Mesendoderm (in vitro differentiated cells): ENCODE data around the gene KLK5.

Experiments
- DNase-seq: peaks from one replicate; pipeline ENCODE4 v3.0.0; 2013
- H2AK5ac ChIP-seq: 2 replicates; pipeline ENCODE4 v1.6.1; 2013; ENCODE audit warnings: low read length, inconsistent platforms
- H2BK120ac ChIP-seq: 2 replicates; pipeline ENCODE4 v1.6.1; 2013; ENCODE audit warnings: low read depth, mild to moderate bottlenecking, low read length, moderate library complexity, mixed read lengths
- H2BK15ac ChIP-seq: replicated peaks from 2 replicates; pipeline ENCODE4 v1.6.1; 2013; ENCODE audit warnings: low read depth, mild to moderate bottlenecking, moderate library complexity
- H2BK5ac ChIP-seq: 2 replicates; pipeline ENCODE4 v1.6.1; 2013; ENCODE audit warnings: low read length, inconsistent platforms
- H3K18ac ChIP-seq: 2 replicates; pipeline ENCODE4 v1.6.1; 2013; ENCODE audit warnings: mild to moderate bottlenecking, low read length, mixed read lengths
- H3K23ac ChIP-seq: one replicate; pipeline ENCODE4 v1.6.1; 2013; ENCODE audit warnings: low read length
- H3K27ac ChIP-seq: 2 replicates; pipeline ENCODE4 v1.5.1; 2013; ENCODE audit warnings: low read depth, mild to moderate bottlenecking, inconsistent platforms, low read length, moderate library complexity
- H3K27me3 ChIP-seq: 2 replicates; pipeline ENCODE4 v1.6.1; 2013; ENCODE audit warnings: low read length, control low read depth, mild to moderate bottlenecking, inconsistent platforms; ENCODE audit not compliant: insufficient read depth, poor library complexity
- H3K36me3 ChIP-seq: 2 replicates; pipeline ENCODE4 v1.6.1; 2013; ENCODE audit warnings: low read length, inconsistent platforms; ENCODE audit not compliant: control insufficient read depth, insufficient read depth
- H3K4ac ChIP-seq: one replicate; pipeline ENCODE4 v1.6.1; 2013; ENCODE audit warnings: low read depth, mild to moderate bottlenecking, low read length, moderate library complexity
- H3K4me1 ChIP-seq: 2 replicates; pipeline ENCODE4 v1.6.1; 2013; ENCODE audit warnings: low read depth, low read length, inconsistent platforms; ENCODE audit not compliant: control insufficient read depth
- H3K4me2 ChIP-seq: 2 replicates; pipeline ENCODE4 v1.6.1; 2013; ENCODE audit warnings: low read length
- H3K4me3 ChIP-seq: 2 replicates; pipeline ENCODE4 v1.5.1; 2013; ENCODE audit warnings: mild to moderate bottlenecking, low read length
- H3K56ac ChIP-seq: one replicate; pipeline ENCODE4 v1.6.1; 2013; ENCODE audit warnings: low read length
- H3K79me1 ChIP-seq: 2 replicates; pipeline ENCODE4 v1.6.1; 2013; ENCODE audit warnings: low read length, inconsistent platforms
- H3K79me2 ChIP-seq: 2 replicates; pipeline ENCODE4 v1.6.1; 2013; ENCODE audit warnings: mild to moderate bottlenecking, low read length; ENCODE audit not compliant: control insufficient read depth, insufficient read depth
- H3K9ac ChIP-seq: 2 replicates; pipeline ENCODE4 v1.6.1; 2013; ENCODE audit warnings: low read length, inconsistent platforms
- H4K5ac ChIP-seq: one replicate; pipeline ENCODE4 v1.6.1; 2013; ENCODE audit warnings: low read length
- H4K8ac ChIP-seq: one replicate; pipeline ENCODE4 v1.6.1; 2013; ENCODE audit warnings: low read depth, mild to moderate bottlenecking, control low read depth, low read length, moderate library complexity
- WGBS: extraction: QIAGEN DNeasy Blood & Tissue Kit; methylation state at CpG from one replicate; pipeline ENCODE4 v1.1.7; 2013; ENCODE audit warnings: low lambda C conversion rate, missing lambda C conversion rate; ENCODE audit not compliant: insufficient coverage; ENCODE audit errors: extremely low coverage; 5-methylcytosine and 5-hydroxymethylcytosine counted together

The KLK5 gene

GRCh38 chr19:50912727-50913716 lies 39.8 kb downstream of the KLK5 start:
- no peaks in the 10 kb centered on the region for H3K36me3 ChIP-seq
- no peaks in the 10 kb centered on the region for H3K79me2 ChIP-seq
- peaks cover 17% of the 10 kb centered on the region for H3K27me3 ChIP-seq
- no peak overlapping the region for H2BK15ac ChIP-seq
- H3K79me1 ChIP-seq = no peaks in the 10 kb centered on the region
- H4K8ac ChIP-seq = no peak overlapping the region
- H3K27ac ChIP-seq = no peak overlapping the region
- H3K23ac ChIP-seq = no peak overlapping the region
- no peak overlapping the region for H3K4ac ChIP-seq
- DNase-seq = no peak
- H3K9ac ChIP-seq = no peak overlapping the region
- H2BK120ac ChIP-seq = no peak overlapping the region
- WGBS = no CpG with 5 or more reads among the region's 29 CpGs
- H3K4me1 ChIP-seq = no peaks in the 10 kb centered on the region
- H2AK5ac ChIP-seq = no peak overlapping the region
- no peak overlapping the region for H4K5ac ChIP-seq
- H3K4me3 ChIP-seq = no peak overlapping the region
- no peak overlapping the region for H3K18ac ChIP-seq
- H3K56ac ChIP-seq = no peak overlapping the region
- H2BK5ac ChIP-seq = no peak overlapping the region
- H3K4me2 ChIP-seq = no peak overlapping the region

- no peak overlapping the region for H3K9ac ChIP-seq
- no peak overlapping the region for H2BK5ac ChIP-seq
- H3K79me1 ChIP-seq = no peaks in the 10 kb centered on the region
- no peak overlapping the region for H3K4me2 ChIP-seq
- no peak overlapping the region for H2AK5ac ChIP-seq
- H2BK15ac ChIP-seq = no peak overlapping the region
- H3K27ac ChIP-seq = no peak overlapping the region
- H4K5ac ChIP-seq = no peak overlapping the region
- DNase-seq = no peak
- H3K18ac ChIP-seq = no peak overlapping the region
- no peaks in the 10 kb centered on the region for H3K79me2 ChIP-seq
- H4K8ac ChIP-seq = no peak overlapping the region
- no peak overlapping the region for H2BK120ac ChIP-seq
- no peaks in the 10 kb centered on the region for H3K36me3 ChIP-seq
- peaks cover 17% of the 10 kb centered on the region for H3K27me3 ChIP-seq
- no peak overlapping the region for H3K23ac ChIP-seq
- H3K4me3 ChIP-seq = no peak overlapping the region
- no peaks in the 10 kb centered on the region for H3K4me1 ChIP-seq
- no CpG with 5 or more reads among the region's 21 CpGs for whole genome bisulfite sequencing
- H3K56ac ChIP-seq = no peak overlapping the region
- H3K4ac ChIP-seq = no peak overlapping the region
These were observed 40.7 kb downstream of the KLK5 start for GRCh38 chr19:50912102-50912599.

DNA sequence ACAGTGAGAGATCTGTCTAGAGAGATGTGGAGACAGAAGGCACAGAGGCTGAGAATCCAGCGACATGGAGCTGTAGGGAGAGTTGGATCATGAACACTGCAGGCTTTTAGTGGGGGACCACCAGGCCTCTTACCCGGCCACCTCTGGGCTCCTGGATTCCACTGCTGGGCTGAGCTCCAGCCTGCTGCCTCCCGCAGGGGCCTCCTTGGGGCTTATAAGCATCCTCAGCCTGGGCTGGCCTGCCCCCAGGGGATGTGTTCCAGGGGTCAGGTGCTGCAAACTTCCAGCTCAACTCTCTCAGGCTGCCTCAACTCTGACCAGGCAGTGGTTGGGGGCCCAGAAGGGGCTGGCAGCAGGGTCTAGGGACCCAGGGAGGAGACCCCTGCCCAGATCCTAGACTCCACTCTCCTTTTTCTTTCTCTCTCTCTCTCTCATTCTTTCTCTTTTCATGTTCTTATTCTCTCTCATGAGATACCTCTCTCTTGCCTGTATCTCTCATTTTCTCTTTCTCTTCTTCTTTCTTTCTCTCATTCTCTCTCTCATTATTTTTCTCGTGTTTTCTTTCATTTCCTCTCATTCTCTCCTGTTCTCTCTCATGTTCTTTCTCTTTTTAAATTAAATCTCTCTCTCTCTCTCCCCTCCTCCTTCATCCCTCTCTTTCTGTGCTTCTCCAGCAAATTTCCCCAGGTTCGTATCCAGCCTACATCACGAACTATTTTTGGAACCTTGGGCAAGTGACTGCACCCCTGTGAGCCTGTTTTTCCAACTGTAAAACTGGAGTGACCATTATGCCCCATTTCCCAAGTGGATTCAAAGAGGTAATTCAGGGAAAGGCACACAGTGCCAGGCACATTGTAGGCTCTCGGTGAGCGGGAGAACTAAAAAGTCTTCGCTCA lies 41.4 kb downstream of the KLK5 start, which contains the start of gene KLK4:
Gene KLK4 (minus strand): TSS at position 190 of the 896 bp plus-strand sequence. CDS start 657 bp downstream, outside the sequence.
- H2AK5ac ChIP-seq = no peak within 1 kb of the TSS
- H2BK120ac ChIP-seq = no peak within 1 kb of the TSS
- no peaks in the 10 kb centered on the region for H3K79me1 ChIP-seq
- H3K4me2 ChIP-seq = no peak within 1 kb of the TSS
- WGBS = 100% methylated on average over 2 of the region's 9 CpGs
- no peak within 1 kb of the TSS for H2BK5ac ChIP-seq
- no peak within 1 kb of the TSS for H3K18ac ChIP-seq
- no peak within 1 kb of the TSS for H4K8ac ChIP-seq
- peaks cover 17% of the 10 kb centered on the region for H3K27me3 ChIP-seq
- H3K23ac ChIP-seq = no peak within 1 kb of the TSS
- no peak within 1 kb of the TSS for H3K4ac ChIP-seq
- H2BK15ac ChIP-seq = no peak within 1 kb of the TSS
- no peak for DNase-seq
- H3K4me1 ChIP-seq = no peaks in the 10 kb centered on the region
- H3K4me3 ChIP-seq = no peak within 1 kb of the TSS
- no peaks in the 10 kb centered on the region for H3K36me3 ChIP-seq
- H4K5ac ChIP-seq = no peak within 1 kb of the TSS
- no peak within 1 kb of the TSS for H3K27ac ChIP-seq
- no peak within 1 kb of the TSS for H3K56ac ChIP-seq
- no peak within 1 kb of the TSS for H3K9ac ChIP-seq
- H3K79me2 ChIP-seq = no peaks in the 10 kb centered on the region

- Histone ChIP-seq H3K56ac (no peak overlapping the region), H3K4me3 (no peak overlapping the region)
- no CpG with 5 or more reads among the region's 4 CpGs for WGBS
These were observed 42.1 kb downstream of the KLK5 start for GRCh38 chr19:50910722-50911121.

GRCh38 chr19:50909240-50910070 lies 43.4 kb downstream of the KLK5 start:
- no peak overlapping the region for H4K5ac ChIP-seq
- no peaks in the 10 kb centered on the region for H3K79me1 ChIP-seq
- H3K9ac ChIP-seq = peak overlapping the region; percentile 50
- no peak overlapping the region for H2AK5ac ChIP-seq
- H2BK5ac ChIP-seq = no peak overlapping the region
- H3K4ac ChIP-seq = no peak overlapping the region
- no peak overlapping the region for H4K8ac ChIP-seq
- H3K4me2 ChIP-seq = peak overlapping the region; percentile 74
- peak overlapping the region; percentile 73 for H3K56ac ChIP-seq
- no CpG with 5 or more reads among the region's 36 CpGs for WGBS
- no peak overlapping the region for H2BK120ac ChIP-seq
- DNase-seq = peak; percentile 97
- H3K27me3 ChIP-seq = peaks cover 17% of the 10 kb centered on the region
- no peak overlapping the region for H2BK15ac ChIP-seq
- no peak overlapping the region for H3K23ac ChIP-seq
- H3K18ac ChIP-seq = no peak overlapping the region
- H3K4me1 ChIP-seq = no peaks in the 10 kb centered on the region
- H3K4me3 ChIP-seq = peak overlapping the region; percentile 36
- no peaks in the 10 kb centered on the region for H3K79me2 ChIP-seq
- H3K36me3 ChIP-seq = no peaks in the 10 kb centered on the region
- no peak overlapping the region for H3K27ac ChIP-seq

More at GRCh38 chr19:50910722-50911121, 42.1 kb downstream of the KLK5 start:
- H3K23ac ChIP-seq = no peak overlapping the region
- no peak for DNase-seq
- no peak overlapping the region for H2BK15ac ChIP-seq
- peaks cover 17% of the 10 kb centered on the region for H3K27me3 ChIP-seq
- no peaks in the 10 kb centered on the region for H3K4me1 ChIP-seq
- H4K8ac ChIP-seq = no peak overlapping the region
- H3K36me3 ChIP-seq = no peaks in the 10 kb centered on the region
- H4K5ac ChIP-seq = no peak overlapping the region
- no peaks in the 10 kb centered on the region for H3K79me1 ChIP-seq
- no peaks in the 10 kb centered on the region for H3K79me2 ChIP-seq
- H3K4me2 ChIP-seq = no peak overlapping the region
- no peak overlapping the region for H2BK5ac ChIP-seq
- H3K18ac ChIP-seq = no peak overlapping the region
- H2AK5ac ChIP-seq = no peak overlapping the region
- H3K9ac ChIP-seq = no peak overlapping the region
- H3K27ac ChIP-seq = no peak overlapping the region
- no peak overlapping the region for H3K4ac ChIP-seq
- H2BK120ac ChIP-seq = no peak overlapping the region
